ENCODE data around the gene SPSB2.

- TF ChIP-seq CTCF (IDR thresholded peaks at IDR 0.05) (no peak), POLR2AphosphoS5 (IDR thresholded peaks at IDR 0.05) (peak; percentile 35 to 89 (median 71)), POLR2A (IDR thresholded peaks at IDR 0.05) (no peak)
Observed at GRCh38 chr12:6873094-6874014, at the start of gene SPSB2.
